Measurements from ENCODE around the gene HAUS8.

- TF ChIP-seq SRF (IDR thresholded peaks at IDR 0.05; ENCODE audit: low read depth, low read length) (no peak), ZNF562 (CRISPR knock-in tag; IDR thresholded peaks at IDR 0.05; ENCODE audit: borderline replicate concordance) (no peak), SIN3A (IDR thresholded peaks at IDR 0.05; ENCODE audit: borderline replicate concordance, low read depth, low read length) (no peak), CTCF (CRISPR knock-in tag; IDR thresholded peaks at IDR 0.05) (no peak), MTA3 (CRISPR knock-in tag; IDR thresholded peaks at IDR 0.05) (no peak), ZEB1 (IDR thresholded peaks at IDR 0.05; ENCODE audit: insufficient replicate concordance, low read depth) (no peak), ZBTB21 (CRISPR knock-in tag; IDR thresholded peaks at IDR 0.05) (no peak), SP2 (CRISPR knock-in tag; IDR thresholded peaks at IDR 0.05) (no peak), PAX8 (CRISPR knock-in tag; IDR thresholded peaks at IDR 0.05; ENCODE audit: borderline replicate concordance) (no peak), TAF1 (CRISPR knock-in tag; IDR thresholded peaks at IDR 0.05) (no peak)
Observed at GRCh38 chr19:17078920-17079709, 3.9 kb upstream of the HAUS8 start.

Measured in HepG2 (cell line).